Activated CD4-positive, alpha-beta T cell treated with anti-CD3 and anti-CD28 coated beads, Interleukin-2, Interleukin-4, amounts not matched to agents 100 ng/mL and 50 ng/mL, durations not matched to agents 16 hours and 8 hours (primary cell): ENCODE results near the gene LRRC75A.
A peak's percentile ranks its signal among the peaks of the same experiment; 100 is the strongest.

Source experiments
- DNase-seq: peaks from one replicate; pipeline ENCODE4 v3.0.0-alpha.2; 2020; ENCODE audit warnings: low spot score

LRRC75A gene

GRCh38 chr17:16450028-16450427 is 42.0 kb downstream of the LRRC75A start:
- DNase-seq = no peak

DNA sequence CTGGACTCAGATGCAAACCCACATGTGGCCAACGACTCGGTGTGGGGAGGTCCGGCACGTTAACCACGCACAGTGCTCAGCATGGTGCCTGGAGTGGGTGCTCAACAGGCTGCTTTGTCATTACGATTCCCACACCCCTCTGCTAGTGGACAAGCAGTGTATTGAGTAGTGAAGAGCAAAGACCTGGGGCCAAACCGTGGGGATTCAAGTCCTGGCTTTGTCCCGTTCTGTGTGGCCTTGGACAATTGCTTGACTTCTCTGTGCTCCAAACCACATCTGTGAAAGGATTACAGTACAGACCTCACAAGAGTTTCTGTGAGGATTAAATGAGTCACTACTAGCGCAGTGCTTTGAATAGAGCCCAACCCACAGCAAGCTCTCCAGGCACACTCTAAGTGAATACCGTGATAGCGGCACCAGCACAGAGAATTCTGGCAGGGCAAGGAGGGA is 42.8 kb downstream of the LRRC75A start:
- DNase-seq = peak; percentile 48

DNA sequence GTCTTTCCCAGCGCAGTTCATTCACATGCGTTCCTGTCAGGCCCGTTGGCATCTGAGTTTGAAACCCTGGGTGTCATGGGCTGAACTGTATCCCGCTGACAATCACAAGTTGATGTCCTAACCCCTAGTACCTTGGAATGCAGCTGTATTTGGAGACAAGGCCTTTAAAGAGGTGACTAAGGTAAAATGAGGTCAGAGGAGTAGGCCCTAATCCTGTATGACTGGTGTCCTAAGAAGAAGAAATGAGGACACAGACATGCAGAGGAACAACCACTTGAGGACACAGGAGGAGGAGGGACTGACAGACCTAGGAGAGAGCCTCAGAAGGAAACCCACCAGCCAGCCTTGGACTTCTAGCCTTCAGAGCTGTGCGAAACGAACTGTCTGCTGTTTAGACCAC is 43.5 kb downstream of the LRRC75A start:
- no peak for DNase-seq

- DNase-seq = no peak
Measured at GRCh38 chr17:16447676-16448075, 44.3 kb downstream of the LRRC75A start.

DNA sequence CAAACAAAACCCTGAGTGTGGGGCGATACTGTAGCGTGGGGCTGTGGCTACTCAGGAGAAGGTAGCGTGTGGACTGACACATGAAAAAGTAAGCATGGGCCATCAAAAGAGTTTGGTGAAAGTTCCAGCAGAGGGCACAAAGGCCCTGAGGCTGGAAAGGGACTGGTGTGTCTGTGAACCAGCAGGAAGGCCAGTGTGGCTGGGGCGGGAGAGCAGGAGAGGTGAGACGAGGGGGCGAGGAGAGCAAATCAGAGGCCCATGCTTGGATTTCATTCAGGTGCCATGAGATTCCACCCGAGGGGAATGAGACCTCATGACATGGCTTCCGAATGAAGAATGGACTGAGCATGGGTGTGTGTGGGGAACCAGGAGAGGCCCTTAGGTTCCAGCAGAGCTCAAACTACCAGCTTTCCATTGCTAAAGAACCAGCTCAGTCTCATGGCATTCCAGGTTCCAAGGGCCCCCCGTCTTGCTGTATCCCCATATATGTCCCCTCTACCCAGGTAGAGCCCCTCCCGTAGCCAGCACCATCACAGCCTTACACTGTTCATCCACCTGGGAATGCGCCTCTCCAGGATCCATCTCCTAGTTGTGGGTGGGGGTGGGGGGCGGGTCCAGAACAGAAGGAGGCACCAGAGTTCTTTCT is 45.5 kb downstream of the LRRC75A start:
- DNase-seq = no peak

- DNase-seq = peak; percentile 46
Measured at GRCh38 chr17:16444258-16444886, 47.6 kb downstream of the LRRC75A start.

- peak; percentile 58 for DNase-seq
Measured at GRCh38 chr17:16443511-16444257, 48.3 kb downstream of the LRRC75A start.

DNA sequence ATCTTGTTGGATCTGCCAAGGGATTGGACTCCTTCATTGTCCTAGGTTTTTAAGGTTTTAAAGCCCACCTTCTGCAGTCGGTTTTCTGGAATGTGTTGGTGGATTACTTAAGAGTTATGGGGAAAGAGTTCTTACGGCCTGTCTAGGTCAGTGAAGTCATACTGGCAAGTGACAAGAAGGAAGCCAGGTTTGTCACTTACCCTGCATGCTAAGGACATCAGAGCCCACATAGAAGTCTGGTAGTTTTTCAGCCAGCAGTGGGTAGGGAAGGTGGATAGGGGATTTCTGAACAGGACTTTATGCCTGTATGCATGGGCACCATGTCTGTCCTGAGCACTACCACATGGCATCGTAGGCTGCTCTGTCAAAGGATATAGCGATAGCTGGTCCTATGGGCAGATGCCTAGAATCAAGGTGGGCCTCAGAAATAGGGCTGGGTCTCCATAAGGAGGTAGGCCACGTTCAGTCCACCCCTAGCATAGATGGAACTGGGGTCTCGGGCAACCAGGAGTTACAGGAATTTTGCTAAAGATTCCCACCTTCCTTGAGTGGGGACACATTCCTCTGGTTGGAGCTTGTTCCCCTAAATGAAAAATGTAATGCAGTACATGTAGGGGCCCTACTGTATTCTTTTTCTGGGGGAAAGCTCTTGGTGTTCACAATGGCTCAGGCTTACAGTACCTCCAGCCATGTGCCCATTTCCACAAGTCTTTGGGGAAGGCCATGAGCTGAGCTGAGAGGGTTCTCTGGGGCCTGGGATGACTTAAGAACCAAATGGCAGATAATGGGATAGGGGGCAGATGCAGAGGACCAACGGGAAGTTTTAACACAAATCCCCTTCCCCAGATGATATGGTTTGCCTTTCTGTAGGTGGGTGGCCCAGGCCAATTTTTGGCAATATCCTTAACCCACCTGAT is 49.1 kb downstream of the LRRC75A start:
- peak; percentile 24 for DNase-seq

GRCh38 chr17:16442141-16442540 is 49.9 kb downstream of the LRRC75A start:
- peak; percentile 36 for DNase-seq

DNA sequence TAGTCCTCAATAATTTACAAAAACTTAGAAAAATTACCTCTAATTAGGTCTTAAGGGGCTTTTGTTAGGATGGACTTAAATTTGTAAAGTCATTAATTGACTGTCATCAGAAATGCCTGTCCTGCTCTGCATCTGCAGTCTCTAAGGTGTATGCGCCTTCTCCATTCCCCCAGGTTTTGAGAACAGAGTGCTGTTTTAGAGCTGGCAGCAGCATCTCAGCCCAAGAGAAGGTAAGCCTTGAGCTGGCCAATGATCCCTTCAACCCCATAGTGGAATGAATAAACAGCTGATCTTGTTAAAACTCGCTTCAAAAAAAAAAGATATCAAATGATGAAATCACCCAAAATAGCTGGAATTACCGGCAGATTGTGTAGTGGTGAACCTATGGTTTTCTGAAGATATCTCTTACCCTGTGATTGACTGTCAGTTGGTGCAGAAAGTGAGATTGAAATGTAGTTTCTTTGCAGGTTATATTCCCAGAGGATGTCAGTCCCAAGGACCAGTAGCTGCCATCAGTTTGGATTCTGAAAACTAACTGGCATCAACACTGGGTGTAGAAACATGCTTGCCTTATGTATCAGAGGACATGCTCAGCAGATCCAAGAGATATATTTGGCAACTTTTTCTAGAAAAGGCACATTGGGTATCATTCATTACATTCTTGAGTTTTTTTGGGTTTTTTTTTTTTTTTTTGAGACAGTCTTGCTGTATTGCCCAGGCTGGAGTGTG is 50.9 kb downstream of the LRRC75A start:
- no peak for DNase-seq

DNA sequence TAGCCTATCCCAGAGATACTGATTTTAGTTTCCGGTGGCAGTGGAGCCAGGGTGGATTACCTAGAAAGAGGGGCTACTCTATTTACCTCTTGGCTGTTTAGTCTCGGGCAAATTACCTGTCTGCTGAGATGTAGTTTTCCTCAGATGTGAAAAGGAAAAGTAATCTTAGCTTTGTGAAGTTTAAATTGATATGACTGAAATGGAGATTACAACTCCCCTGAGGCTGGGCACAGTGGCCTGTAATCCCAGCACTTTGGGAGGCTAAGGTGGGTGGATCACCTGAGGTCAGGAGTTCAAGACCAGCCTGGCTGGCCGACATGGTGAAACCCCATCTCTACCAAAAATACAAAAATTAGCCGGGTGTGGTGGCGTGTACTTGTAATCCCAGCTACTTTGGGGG is 51.6 kb downstream of the LRRC75A start:
- peak; percentile 40 for DNase-seq

GRCh38 chr17:16439811-16440351 is 52.1 kb downstream of the LRRC75A start:
- peak; percentile 58 for DNase-seq

GRCh38 chr17:16439303-16439791 is 52.6 kb downstream of the LRRC75A start:
- DNase-seq = no peak

- DNase-seq = peak; percentile 99
Measured at GRCh38 chr17:16438557-16439302, 53.3 kb downstream of the LRRC75A start.

- no peak for DNase-seq
Measured at GRCh38 chr17:16438173-16438556, 53.8 kb downstream of the LRRC75A start.

DNA sequence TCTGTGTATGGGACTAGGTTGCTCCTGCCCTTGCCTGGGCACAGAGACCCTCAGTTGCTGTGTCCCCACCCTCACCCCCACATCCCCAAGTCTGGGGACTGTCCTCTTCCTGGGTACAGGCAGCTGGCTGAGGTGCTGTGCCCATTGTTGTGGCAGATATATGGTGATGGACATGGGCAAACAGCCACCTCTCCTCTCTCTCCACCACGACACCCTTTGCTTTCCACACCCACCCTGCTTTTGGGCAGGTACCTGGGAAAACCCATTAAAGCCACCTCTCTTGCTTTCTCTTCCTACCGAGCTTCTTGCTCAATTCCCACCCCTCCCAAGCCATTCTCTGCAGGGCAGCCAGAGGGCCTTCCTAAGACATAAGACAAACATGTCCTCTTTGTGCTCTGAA is 54.9 kb downstream of the LRRC75A start:
- DNase-seq = no peak

GRCh38 chr17:16435925-16436886 is 55.8 kb downstream of the LRRC75A start:
- DNase-seq = no peak

- no peak for DNase-seq
Measured at GRCh38 chr17:16434662-16435061, 57.3 kb downstream of the LRRC75A start.

DNA sequence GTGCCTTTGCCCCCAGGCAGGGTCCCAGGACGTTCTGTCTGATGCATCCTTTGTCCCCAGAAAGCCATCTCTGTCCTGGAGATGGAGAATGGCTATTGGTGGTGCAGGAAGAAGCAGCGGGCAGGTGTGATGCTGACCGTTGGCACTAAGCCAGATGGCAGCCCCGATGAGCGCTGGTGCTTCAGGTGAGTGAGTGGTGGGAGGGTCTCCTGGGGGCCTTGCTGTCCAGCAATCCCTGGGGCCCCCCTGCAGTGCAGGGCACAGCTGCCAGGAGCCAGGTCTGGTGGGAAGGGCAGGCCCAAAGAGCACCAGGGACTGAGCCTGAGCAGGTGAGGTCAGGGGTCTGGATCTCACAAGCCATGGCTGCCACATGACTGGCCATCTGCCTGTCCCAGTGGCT is 58.5 kb downstream of the LRRC75A start:
- DNase-seq = no peak
